Occipital lobe (tissue), 2 donors: ENCODE measurements around the gene BRD2. TPM values are rescaled to one million over a fixed set of nuclear protein-coding genes. Genes with fewer than 3 reads are reported as not detected.

Source experiments
- DNase-seq: peaks from one replicate; lab custom pipeline; 2025; lab: John Stamatoyannopoulos, UW
- total RNA-seq: library from RNA; depleted of rRNA; stranded (reverse); fragments of >200 nt; gene quantifications from one replicate; pipeline ENCODE4 v1.2.3, GENCODE V29; 2014

The BRD2 gene
- total RNA-seq, 1 donor from 2014 or later = 66.6 TPM

DNA sequence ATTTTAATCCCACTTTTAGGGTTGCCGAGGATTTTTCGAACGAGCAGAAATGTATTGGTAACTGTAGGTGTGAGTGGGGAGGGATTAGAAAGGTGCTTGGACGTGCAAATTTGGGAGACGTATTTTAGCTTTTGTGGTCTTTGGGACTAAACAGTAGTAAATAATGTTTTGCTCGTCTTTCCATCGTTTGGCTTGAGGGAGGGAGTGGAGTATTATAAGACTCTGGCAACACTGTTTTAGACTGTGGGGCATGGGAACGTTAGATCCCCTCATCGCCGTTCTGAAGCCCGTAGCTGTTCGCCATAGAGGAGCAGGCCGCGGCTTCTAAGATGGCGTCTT is 2.8 kb downstream of the BRD2 start:
- DNase-seq = no peak

DNA sequence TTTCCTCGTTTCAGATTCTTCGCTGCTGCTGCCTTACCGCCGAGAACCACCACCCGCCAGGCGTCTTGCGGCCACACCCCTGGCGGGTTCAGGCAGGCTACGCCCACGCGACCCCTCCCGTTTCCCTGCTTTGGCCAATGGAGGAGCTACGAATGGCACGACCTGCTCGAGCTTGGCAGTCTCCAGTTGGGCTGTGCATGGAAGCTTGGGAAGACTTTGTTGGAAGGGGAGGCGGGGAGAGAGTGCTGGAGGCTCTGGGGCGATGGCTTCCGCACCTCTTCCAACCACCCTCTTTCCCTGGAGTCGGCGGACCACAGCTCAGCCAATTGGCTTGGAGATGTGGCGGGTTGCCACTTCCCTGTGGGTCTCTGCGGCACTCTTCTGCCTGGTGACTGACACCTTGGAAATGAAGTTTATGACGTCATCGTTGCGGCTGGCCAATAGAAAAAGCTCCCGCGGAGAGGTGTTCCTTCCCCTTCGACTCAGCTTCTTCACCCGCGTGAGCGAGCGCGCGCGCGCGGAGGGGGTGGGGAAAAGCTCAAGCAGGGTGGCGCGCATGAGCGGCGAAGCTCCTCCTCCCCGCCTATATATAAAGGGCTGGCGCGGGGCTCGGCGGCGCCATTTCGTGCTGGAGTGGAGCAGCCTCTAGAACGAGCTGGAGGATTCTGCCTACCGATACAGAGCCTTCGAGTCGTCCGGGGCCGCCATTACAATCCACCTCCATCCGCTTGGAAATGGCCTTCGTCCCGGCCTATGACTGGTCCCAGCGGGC is 3.4 kb downstream of the BRD2 start:
- DNase-seq = peak; percentile 99

DNA sequence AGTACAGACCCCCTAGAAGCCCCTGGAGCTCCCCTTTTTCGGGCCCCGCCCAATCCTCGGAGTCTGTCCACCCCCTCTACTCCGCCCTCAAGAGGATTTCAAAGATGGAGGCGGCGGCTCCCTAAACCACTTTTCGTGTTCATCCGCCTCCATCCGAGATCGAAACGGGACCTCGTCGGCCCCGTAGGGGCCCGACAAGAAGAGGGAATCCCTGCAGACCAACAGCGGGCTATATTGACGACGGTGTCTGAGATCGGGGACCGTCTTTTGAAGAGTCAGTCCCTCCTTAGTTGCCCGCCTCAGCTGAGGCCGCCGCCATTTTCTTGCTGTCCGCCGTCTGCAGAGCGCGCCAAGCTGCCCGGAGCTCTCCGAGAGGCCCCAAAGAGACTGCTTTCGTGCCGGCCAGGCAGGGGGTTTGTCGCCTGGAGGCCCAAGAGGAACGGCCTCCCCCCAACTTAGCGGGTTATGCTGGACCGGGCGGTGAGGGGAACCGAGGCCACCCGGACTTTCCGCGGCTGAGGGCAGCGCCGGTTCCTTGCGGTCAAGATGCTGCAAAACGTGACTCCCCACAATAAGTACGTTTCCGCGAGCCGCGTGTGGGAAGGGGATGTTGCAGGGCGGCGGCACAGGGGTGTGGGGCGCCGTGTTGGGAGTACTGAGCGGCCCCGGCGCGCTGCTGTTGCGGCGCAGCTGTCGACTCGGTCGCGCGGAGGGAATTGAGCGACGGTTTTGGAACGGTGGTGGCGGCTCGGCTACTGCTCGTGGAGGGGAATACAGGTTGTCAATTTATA is 4.2 kb downstream of the BRD2 start:
- DNase-seq = no peak

DNA sequence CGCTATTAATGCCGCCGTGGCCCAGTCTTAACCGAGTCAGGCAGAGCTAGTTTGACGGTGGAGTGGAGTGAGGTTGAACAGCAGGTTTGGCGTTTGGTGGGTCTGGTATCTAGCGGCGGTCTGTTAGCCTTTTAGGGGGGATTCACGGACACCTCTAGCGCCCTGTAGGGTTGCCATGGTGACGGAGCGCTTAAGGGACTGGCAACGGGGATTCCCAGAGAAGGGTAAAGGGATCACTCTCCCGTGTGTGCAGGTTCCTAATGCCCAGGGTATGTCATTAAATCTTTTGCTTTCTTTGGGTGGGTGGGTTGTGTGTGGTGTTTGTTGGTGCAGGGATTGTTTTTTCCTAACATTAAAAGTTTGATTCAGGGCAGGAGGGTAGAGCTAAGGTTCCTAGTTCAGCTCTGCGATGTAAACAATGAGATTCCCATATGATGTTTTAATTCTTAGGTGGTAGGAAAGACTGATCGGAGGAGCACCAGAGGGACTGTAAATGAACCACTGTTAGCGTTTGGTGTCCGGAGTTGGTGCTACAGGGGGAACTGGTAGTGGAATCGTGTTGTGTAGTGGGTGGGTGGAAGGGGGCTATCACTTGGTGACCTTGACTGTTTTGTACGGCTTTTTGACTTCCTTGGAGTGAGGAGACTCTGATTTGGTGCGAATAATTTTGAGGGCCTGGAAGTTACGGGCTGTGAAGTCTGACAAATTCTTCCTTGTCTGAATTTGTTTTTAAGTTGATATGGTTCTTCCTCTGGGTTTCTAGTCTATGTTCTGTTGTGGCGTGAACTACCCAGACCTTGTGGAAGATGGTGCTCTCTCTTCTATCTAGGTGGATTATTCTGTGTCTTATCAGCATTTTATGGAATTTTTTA is 5.0 kb downstream of the BRD2 start:
- no peak for DNase-seq

DNA sequence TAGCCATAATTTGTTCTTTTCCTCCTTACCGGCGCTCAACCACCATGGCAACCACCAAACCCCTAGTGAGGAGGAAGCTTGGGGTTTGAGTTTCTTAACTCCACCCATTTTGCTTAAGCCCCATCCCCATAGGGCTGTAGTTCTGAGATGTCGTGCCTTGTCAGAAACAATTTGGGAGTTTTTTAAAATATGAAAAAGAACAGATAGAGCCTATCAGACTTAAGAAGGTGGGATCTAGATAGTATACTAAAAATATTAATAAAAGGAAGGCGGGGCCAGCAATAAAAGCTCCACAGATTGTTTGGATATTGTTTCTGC is 5.6 kb downstream of the BRD2 start:
- DNase-seq = no peak

DNA sequence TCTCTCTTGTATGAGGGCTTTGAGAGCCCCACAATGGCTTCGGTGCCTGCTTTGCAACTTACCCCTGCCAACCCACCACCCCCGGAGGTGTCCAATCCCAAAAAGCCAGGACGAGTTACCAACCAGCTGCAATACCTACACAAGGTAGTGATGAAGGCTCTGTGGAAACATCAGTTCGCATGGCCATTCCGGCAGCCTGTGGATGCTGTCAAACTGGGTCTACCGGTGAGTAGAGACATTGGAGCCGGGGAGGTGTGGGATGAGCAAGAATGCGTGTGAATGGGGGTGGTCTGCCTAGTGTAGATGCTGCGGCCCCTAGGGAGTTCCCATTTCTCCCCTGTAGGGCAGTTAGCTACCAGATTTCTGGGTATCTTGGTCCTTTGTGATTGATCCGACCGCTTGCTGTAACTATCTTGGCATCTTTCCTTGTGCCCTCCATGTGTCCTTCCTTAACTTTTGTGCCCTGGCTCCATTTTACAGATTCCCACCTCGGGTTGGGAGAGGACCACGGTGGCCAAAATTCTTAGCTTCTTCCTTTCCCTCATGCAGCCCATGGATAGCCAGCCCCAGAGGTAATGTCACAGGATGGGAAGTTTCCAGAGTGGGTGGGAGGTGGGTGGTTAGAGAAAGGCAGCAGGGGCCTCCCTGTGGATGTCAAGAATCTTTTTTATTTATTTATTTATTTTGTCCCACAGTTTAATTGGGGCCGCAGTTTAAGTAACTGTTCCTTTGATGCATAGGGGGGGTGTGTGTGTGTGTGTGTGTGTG is 6.3 kb downstream of the BRD2 start:
- no peak for DNase-seq

- DNase-seq = no peak
Observed at GRCh38 chr6:32975886-32976285, 7.5 kb downstream of the BRD2 start.

DNA sequence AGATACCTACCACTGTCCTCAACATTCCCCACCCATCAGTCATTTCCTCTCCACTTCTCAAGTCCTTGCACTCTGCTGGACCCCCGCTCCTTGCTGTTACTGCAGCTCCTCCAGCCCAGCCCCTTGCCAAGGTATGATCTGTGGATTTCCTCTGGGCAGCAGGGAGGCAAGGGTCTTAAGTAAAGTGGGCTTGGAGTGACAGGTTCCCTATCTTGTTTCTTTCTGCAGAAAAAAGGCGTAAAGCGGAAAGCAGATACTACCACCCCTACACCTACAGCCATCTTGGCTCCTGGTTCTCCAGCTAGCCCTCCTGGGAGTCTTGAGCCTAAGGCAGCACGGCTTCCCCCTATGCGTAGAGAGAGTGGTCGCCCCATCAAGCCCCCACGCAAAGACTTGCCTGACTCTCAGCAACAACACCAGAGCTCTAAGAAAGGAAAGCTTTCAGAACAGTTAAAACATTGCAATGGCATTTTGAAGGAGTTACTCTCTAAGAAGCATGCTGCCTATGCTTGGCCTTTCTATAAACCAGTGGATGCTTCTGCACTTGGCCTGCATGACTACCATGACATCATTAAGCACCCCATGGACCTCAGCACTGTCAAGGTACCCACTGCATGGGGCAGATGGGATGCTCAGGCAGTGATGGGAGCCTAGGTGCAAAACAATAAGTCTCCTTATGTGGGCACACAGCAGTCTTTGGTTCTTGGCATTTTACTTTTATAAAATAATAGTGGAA is 8.1 kb downstream of the BRD2 start:
- DNase-seq = no peak

GRCh38 chr6:32977272-32977952 is 9.0 kb downstream of the BRD2 start:
- no peak for DNase-seq

GRCh38 chr6:32977953-32978324 is 9.5 kb downstream of the BRD2 start:
- no peak for DNase-seq

GRCh38 chr6:32979720-32980487 is 11.5 kb downstream of the BRD2 start:
- no peak for DNase-seq

GRCh38 chr6:32980488-32981038 is 12.2 kb downstream of the BRD2 start:
- DNase-seq = no peak

DNA sequence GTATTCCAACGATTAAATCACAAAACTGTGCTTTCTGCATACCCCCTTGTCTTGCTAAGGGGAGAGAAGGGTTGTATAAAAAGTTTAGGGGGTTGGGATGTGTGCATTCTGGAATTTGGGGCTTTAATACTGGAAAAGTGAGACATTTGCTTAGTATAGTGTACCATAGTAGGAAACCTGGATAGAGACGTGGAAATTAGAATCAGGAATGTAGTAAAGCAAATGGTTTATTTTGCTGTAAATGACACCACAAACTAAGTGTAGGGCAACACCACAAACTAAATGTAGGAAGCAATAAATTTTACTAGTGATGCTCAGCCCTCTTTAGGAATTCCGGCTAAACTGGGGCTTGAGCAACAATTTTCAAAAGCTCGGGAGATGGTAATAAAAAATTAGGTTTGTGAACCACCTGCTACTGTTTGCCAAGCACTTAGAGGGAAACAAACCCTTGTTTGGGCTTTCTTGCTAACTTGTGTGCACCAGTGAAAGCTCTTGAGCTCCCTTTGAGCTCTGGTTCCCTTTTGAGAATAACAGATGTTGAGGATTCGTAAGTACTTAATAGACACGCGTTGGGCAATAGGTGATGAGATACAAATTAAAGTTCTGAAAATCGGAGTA is 13.8 kb downstream of the BRD2 start:
- DNase-seq = no peak

GRCh38 chr6:32982702-32983492 is 14.5 kb downstream of the BRD2 start:
- no peak for DNase-seq

- DNase-seq = no peak
Observed at GRCh38 chr6:32983493-32983848, 15.1 kb downstream of the BRD2 start.

GRCh38 chr6:32983964-32984621 is 15.7 kb downstream of the BRD2 start:
- DNase-seq = no peak

DNA sequence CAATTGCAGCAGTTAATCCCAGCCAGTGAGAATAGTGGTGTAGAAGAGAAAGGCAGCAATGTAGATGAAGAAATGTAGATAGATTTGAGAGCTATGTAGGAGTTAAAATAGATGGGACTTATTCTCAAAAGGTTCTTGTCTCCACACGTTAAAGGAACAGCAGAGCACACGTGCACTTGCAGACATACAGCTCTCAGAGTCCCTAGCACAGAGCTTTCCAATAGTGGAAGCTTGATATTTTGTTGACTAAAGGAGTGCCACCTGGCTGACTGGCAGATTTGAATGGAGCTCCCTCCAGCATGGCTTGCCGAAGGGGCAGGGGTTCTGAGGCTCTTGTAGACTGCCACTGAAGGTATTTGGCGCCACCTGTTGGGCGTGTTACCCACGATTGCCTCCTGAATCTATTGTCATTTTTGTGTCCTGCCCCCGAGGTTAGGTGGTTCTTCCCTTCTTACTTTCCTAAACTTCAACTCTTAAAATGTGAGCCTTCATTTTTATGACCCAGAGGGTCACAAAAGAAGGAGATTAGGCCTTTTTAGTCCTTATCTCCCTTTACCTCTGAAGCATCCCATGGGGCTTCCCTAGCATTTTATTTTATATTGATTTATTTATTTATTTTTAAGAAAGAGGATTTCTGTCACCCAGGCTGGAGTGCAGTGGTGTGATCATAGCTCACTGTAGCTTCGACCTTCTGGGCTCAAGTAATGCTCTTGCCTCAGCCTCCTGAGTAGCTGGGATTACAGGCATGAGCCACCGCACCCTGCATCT is 16.4 kb downstream of the BRD2 start:
- DNase-seq = peak; percentile 55
